ENCODE results near the gene ERC2.

ERC2 gene

GRCh38 chr3:55467099-55467498, 1001.2 kb downstream of the ERC2 start:
- in situ Hi-C loops (cut with HindIII; ENCODE audit: low sequenced_read_pairs), result no loop called here
- TF ChIP-seq, protein P1, sequence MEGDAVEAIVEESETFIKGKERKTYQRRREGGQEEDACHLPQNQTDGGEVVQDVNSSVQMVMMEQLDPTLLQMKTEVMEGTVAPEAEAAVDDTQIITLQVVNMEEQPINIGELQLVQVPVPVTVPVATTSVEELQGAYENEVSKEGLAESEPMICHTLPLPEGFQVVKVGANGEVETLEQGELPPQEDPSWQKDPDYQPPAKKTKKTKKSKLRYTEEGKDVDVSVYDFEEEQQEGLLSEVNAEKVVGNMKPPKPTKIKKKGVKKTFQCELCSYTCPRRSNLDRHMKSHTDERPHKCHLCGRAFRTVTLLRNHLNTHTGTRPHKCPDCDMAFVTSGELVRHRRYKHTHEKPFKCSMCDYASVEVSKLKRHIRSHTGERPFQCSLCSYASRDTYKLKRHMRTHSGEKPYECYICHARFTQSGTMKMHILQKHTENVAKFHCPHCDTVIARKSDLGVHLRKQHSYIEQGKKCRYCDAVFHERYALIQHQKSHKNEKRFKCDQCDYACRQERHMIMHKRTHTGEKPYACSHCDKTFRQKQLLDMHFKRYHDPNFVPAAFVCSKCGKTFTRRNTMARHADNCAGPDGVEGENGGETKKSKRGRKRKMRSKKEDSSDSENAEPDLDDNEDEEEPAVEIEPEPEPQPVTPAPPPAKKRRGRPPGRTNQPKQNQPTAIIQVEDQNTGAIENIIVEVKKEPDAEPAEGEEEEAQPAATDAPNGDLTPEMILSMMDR (IDR thresholded peaks at IDR 0.05; ENCODE audit: low read depth, low read length, missing control alignments), result no peak
- no peak for DNase-seq (ENCODE audit: low read depth)
- no peak overlapping the region for H3K4me3 ChIP-seq (ENCODE audit: low read depth, low read length)

DNA sequence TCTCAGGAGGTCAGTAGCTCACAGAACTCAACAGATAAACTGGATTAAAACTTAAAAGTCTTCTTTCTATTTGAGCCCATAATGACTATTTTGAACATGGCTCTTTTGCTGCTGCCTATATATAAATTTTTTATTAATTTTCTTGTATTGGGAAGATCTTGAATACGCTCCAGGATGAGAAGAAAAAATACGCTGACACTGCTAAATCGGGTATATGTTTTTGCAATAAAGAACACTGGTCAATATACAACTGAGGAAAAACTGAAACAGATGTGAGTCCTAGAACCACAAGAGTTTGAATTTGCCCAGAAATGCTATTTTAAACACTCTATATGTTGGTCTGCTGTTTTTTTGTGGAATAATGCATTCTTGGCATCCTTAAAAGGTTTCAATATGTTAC, 1001.7 kb downstream of the ERC2 start:
- in situ Hi-C loops (cut with HindIII; ENCODE audit: low sequenced_read_pairs), result no loop called here
- H3K4me3 ChIP-seq (ENCODE audit: low read depth, low read length), result no peak overlapping the region
- no peak for DNase-seq (ENCODE audit: low read depth)
- TF ChIP-seq, protein P1 (IDR thresholded peaks at IDR 0.05; ENCODE audit: low read depth, low read length, missing control alignments), result no peak

GRCh38 chr3:55461896-55462295, 1006.4 kb downstream of the ERC2 start:
- in situ Hi-C loops (cut with HindIII; ENCODE audit: low sequenced_read_pairs), result no loop called here
- TF ChIP-seq, protein P1 (IDR thresholded peaks at IDR 0.05; ENCODE audit: low read depth, low read length, missing control alignments), result no peak
- H3K4me3 ChIP-seq (ENCODE audit: low read depth, low read length), result no peak overlapping the region
- DNase-seq (ENCODE audit: low read depth), result no peak

DNA sequence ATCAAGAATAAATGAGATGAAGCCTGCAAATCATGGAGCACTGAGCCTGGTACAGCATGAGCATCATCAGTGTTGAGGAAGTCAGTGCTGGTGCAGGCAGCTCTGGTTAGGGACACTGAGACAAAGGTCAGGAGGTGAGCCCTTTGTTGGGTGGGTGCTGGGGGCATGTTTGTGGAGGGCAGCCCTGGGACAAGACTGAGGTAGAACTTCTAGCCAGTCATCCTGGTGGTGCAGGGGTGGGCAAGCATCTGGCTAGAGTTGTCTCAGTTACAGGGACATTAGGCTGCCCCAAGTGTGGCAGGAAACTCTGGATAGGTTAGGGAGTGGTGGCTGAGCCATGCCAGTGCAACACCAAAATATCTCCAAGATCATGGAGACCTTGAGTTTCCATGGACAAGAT, 1008.4 kb downstream of the ERC2 start:
- DNase-seq (ENCODE audit: low read depth), result no peak
- no peak overlapping the region for H3K4me3 ChIP-seq (ENCODE audit: low read depth, low read length)
- TF ChIP-seq, protein P1 (IDR thresholded peaks at IDR 0.05; ENCODE audit: low read depth, low read length, missing control alignments), result no peak
- in situ Hi-C loops (cut with HindIII; ENCODE audit: low sequenced_read_pairs), result no loop called here

Data from astrocyte of the cerebellum (primary cell).